Activated CD4-positive, alpha-beta T cell treated with anti-CD3 and anti-CD28 coated beads, Interleukin-2, Interleukin-4, amounts not matched to agents 100 ng/mL and 50 ng/mL, durations not matched to agents 16 hours and 8 hours (primary cell): ENCODE results near the gene DALRD3.

Experiments
- DNase-seq: peaks from one replicate; pipeline ENCODE4 v3.0.0-alpha.2; 2020; ENCODE audit warnings: low spot score

Gene DALRD3

DNA sequence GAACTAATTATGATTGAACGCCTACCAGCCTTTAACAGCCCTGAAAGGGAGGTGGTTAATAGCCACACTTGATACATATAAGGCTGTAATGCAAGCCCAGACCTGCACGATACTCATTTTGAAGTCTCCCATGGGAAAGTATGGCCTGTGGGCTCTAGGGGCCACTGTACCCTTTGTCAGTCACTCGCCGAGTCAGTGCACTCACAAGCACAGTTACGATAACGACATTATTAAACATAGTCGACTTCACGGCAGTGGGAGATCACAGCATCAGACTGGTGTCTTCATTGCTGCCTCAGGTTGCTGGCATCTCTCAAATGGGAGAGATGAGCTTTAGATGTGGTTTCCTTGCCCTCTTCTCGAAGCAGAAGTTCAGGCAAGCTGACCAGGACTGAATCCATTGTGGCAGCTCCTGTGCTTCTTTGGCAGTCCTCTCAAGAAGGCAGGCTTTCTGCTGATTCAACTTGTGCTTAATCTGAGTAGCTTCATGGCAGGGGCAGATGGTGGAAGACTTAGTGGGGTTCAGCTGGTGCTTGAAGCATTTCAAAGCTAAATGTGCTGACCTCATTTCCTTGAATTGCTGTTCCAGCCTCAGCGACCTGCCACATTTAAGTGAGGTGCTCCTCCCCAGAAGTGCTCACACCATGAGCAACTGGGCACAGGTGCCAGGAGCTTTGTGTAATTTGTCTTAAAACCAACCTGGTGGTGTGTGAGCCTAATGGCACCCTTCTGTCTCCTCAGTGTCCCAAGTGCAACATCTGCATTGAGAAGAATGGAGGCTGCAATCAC, 44.1 kb downstream of the DALRD3 start:
- DNase-seq: no peak

DNA sequence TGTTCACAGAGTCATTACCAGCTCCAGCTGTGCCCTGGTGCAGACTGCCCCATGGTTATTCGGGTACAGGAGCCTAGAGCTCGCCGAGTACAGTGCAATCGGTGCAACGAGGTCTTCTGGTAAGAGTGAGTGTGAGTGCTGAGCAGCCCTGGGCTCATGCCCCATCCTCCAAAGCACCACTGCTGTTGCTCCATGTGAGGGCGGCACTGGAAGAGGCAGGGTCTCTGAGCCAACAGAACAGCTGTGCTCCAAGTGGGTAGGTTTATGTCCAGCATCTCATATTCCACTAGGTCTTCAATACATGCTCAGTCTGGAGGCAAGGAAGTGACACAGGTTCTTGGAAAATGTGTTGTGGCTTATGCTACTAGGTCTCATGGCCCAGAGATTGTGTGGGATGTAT, 47.8 kb downstream of the DALRD3 start:
- DNase-seq: no peak

DNA sequence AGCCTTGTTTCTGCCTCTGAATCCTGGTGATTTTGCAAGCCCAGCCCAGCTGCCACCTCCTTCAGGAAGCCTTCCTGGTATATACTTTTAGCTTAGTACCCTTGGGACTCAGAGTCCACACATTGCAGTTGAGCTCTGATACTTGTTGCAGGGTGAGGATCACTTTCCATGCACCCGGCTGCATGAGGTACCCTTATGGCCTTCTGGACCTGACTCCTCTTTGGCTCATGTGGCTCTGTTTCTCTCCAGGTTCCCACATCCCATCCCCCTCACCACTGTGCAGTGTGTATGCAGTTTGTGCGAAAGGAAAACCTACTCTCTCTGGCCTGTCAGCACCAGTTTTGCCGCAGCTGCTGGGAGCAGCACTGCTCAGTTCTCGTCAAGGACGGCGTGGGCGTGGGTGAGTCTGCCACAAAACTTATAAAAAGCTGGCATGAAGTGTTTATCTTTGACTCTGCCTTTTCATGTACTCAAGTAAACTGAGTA, 51.5 kb downstream of the DALRD3 start:
- DNase-seq: no peak

DNA sequence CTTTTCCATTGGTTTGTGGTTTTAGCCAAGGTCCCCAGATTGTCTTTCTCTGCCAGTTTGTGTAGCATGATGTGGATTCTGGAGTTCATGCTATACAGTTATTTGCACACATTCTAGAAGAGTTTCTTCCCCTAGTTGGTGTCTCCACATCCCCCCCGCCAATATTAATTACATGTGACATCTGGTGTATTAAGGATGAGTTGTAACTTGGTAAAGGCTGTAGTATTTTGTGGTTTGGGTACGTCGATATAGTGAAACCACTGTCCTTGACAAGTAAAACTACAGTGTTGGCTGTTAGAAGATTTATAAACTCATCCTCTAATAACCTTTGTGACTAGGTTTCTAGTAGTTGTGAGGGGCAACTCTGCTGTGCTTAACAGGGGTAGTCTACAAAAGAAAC, 52.0 kb downstream of the DALRD3 start:
- DNase-seq: no peak
